OCI-LY1 (cell line): ENCODE data around the gene ACYP2.

Experiments used
- CTCF ChIP-seq: fragments of 200-600 bp; sonication (generic), shearing (Covaris generic); IDR thresholded peaks from 2 replicates; pipeline ENCODE4 v1.5.1; 2017; ENCODE audit warnings: mild to moderate bottlenecking, antibody characterized with exemption, low read length, moderate library complexity, mixed read lengths
- EZH2 ChIP-seq: fragments of 200-600 bp; sonication (generic), shearing (Covaris generic); IDR thresholded peaks from 2 replicates; pipeline ENCODE4 v1.8.0; 2017; ENCODE audit warnings: borderline replicate concordance, mixed run types, mild to moderate bottlenecking, antibody characterized with exemption, low read length, moderate library complexity, mixed read lengths

GRCh38 chr2:54228945-54229344 is 113.5 kb downstream of the ACYP2 start:
- TF ChIP-seq CTCF, result no peak
- no peak for TF ChIP-seq EZH2
